ENCODE measurements around the gene ZSCAN23. TPM values are rescaled to one million over a fixed set of nuclear protein-coding genes. Genes with fewer than 3 reads are reported as not detected.

The ZSCAN23 gene
- total and polyA plus RNA-seq, 9 of the 15 experiments (the other 6 are each of a cell fraction or from before 2014, with no cell fraction given), result 0.05 to 0.29 (median 0.21) TPM; not detected in 1

- TF ChIP-seq ZNF592 (IDR thresholded peaks at IDR 0.05) (peak; percentile 61; the same call in 1 of the 2 replicates), TCFL5 (CRISPR knock-in tag; conservative IDR thresholded peaks at IDR 0.05) (no peak), STAT5A (IDR thresholded peaks at IDR 0.05; ENCODE audit: borderline replicate concordance, low read length) (no peak), POLR2G (IDR thresholded peaks at IDR 0.05; ENCODE audit: low read depth, low read length) (peak; percentile 63; the same call in 1 of the 2 replicates), ZNF644 (tag; IDR thresholded peaks at IDR 0.05; ENCODE audit: low read depth) (no peak), ZNF124 (CRISPR knock-in tag; IDR thresholded peaks at IDR 0.05) (no peak), ESRRB (CRISPR knock-in tag; IDR thresholded peaks at IDR 0.05; ENCODE audit: borderline replicate concordance) (no peak), MECOM (CRISPR knock-in tag; IDR thresholded peaks at IDR 0.05) (no peak), ATF6 (CRISPR knock-in tag; IDR thresholded peaks at IDR 0.05) (0 out of 2 replicates have a peak, but pooled peaks have one; percentile 29), CTCF (IDR thresholded peaks at IDR 0.05 in 2 of 3, conservative IDR thresholded peaks at IDR 0.05 in 1 of 3; ENCODE audit: insufficient read depth in 2 of 3, low read depth in 1 of 3, low read length in 3 of 3) (peak; percentile 59 to 71 (median 68)), ID3 (CRISPR knock-in tag; IDR thresholded peaks at IDR 0.05) (no peak), ID3 (tag; IDR thresholded peaks at IDR 0.05) (peak; percentile 68; the same call in 1 of the 2 replicates), FOSL1 (tag; conservative IDR thresholded peaks at IDR 0.05) (peak; percentile 47; the same call in 1 of the 2 replicates), CSDE1 (IDR thresholded peaks at IDR 0.05) (no peak), RBBP5 (IDR thresholded peaks at IDR 0.05; ENCODE audit: borderline replicate concordance, insufficient read depth, low read length, poor library complexity, severe bottlenecking) (peak; percentile 47), SOX6 (IDR thresholded peaks at IDR 0.05) (peak; percentile 80)
Observed at GRCh38 chr6:28383235-28384142, 59.8 kb downstream of the ZSCAN23 start (continued).
